ACHN (cell line): Measurements from ENCODE around the gene SHLD1.

ENCODE experiments used
- DNase-seq: peaks from one replicate; pipeline ENCODE4 v3.0.0-alpha.2; 2015
- in situ Hi-C: cut with HindIII; loops from 2 replicates; pipeline ENCODE4 v1.10.0; 2017; ENCODE audit warnings: low sequenced_read_pairs, low pct_ligation_motif_present, low pct_unique_long_range_greater_than_20kb

Gene SHLD1

GRCh38 chr20:5834436-5835005, 84.3 kb downstream of the SHLD1 start:
- no peak for DNase-seq
- in situ Hi-C loops = no loop called here

- no peak for DNase-seq
- in situ Hi-C loops = no loop called here
Observed at GRCh38 chr20:5835321-5835821, 85.2 kb downstream of the SHLD1 start.

GRCh38 chr20:5835871-5836270, 85.7 kb downstream of the SHLD1 start:
- DNase-seq = no peak
- in situ Hi-C loops = no loop called here

GRCh38 chr20:5836569-5836968, 86.4 kb downstream of the SHLD1 start:
- DNase-seq = no peak
- in situ Hi-C loops = no loop called here

- DNase-seq = no peak
- in situ Hi-C loops = no loop called here
Observed at GRCh38 chr20:5840411-5841002, 90.3 kb downstream of the SHLD1 start.

- in situ Hi-C loops = no loop called here
- DNase-seq = no peak
Observed at GRCh38 chr20:5841522-5841921, 91.3 kb downstream of the SHLD1 start.

- DNase-seq = no peak
- in situ Hi-C loops = no loop called here
Observed at GRCh38 chr20:5842465-5842864, 92.3 kb downstream of the SHLD1 start.

- in situ Hi-C loops = no loop called here
- no peak for DNase-seq
Observed at GRCh38 chr20:5843054-5843592, 92.9 kb downstream of the SHLD1 start.

- DNase-seq = peak; percentile 37
- in situ Hi-C loops = no loop called here
Observed at GRCh38 chr20:5844063-5844681, 94.0 kb downstream of the SHLD1 start.

- no peak for DNase-seq
- in situ Hi-C loops = no loop called here
Observed at GRCh38 chr20:5845681-5846615, 95.7 kb downstream of the SHLD1 start.

GRCh38 chr20:5848711-5849505, 98.7 kb downstream of the SHLD1 start:
- DNase-seq = peak; percentile 36
- in situ Hi-C loops = no loop called here

GRCh38 chr20:5855939-5856338, 105.7 kb downstream of the SHLD1 start:
- in situ Hi-C loops = no loop called here
- no peak for DNase-seq

GRCh38 chr20:5859608-5860007, 109.4 kb downstream of the SHLD1 start:
- DNase-seq = no peak
- in situ Hi-C loops = no loop called here

- in situ Hi-C loops = no loop called here
- DNase-seq = no peak
Observed at GRCh38 chr20:5862703-5863039, 112.5 kb downstream of the SHLD1 start.

GRCh38 chr20:5863040-5863833, 113.0 kb downstream of the SHLD1 start:
- in situ Hi-C loops = no loop called here
- peak; percentile 37 for DNase-seq

- in situ Hi-C loops = no loop called here
Observed at GRCh38 chr20:5864428-5864827, 114.2 kb downstream of the SHLD1 start.

GRCh38 chr20:5864873-5865587, 114.8 kb downstream of the SHLD1 start:
- DNase-seq = no peak
- in situ Hi-C loops = no loop called here

More at GRCh38 chr20:5864428-5864827, 114.2 kb downstream of the SHLD1 start:
- DNase-seq = no peak
